Panc1 (cell line): ENCODE measurements around the gene ANO1.

Source experiments
- CTCF ChIP-seq: fragments of 450-650 bp; IDR thresholded peaks from 2 replicates; pipeline ENCODE4 v1.5.1; 2017; ENCODE audit warnings: mild to moderate bottlenecking
- POLR2AphosphoS5 ChIP-seq: IDR thresholded peaks from 2 replicates; pipeline ENCODE4 v1.6.1; 2012; ENCODE audit warnings: mild to moderate bottlenecking, low read depth, low read length, moderate library complexity
- SIN3A ChIP-seq: IDR thresholded peaks from 2 replicates; pipeline ENCODE4 v1.6.1; 2012; ENCODE audit warnings: low read depth, mild to moderate bottlenecking, low read length, moderate library complexity, borderline replicate concordance; ENCODE audit not compliant: insufficient read depth
- TCF7L2 ChIP-seq: IDR thresholded peaks from 2 replicates; pipeline ENCODE4 v1.6.1; 2011; ENCODE audit warnings: mild to moderate bottlenecking, low read depth, low read length, inconsistent platforms
- TF ChIP-seq, protein P1 (sequence below), 2 experiments: IDR thresholded peaks; 2 replicates each; pipeline ENCODE4 v1.6.1; 2011 to 2012; ENCODE audit warnings: low read depth in 2 of 2, control low read depth in 1 of 2, low read length in 1 of 2, mild to moderate bottlenecking in 1 of 2, moderate library complexity in 1 of 2; ENCODE audit not compliant: insufficient read depth in 1 of 2

DNA sequence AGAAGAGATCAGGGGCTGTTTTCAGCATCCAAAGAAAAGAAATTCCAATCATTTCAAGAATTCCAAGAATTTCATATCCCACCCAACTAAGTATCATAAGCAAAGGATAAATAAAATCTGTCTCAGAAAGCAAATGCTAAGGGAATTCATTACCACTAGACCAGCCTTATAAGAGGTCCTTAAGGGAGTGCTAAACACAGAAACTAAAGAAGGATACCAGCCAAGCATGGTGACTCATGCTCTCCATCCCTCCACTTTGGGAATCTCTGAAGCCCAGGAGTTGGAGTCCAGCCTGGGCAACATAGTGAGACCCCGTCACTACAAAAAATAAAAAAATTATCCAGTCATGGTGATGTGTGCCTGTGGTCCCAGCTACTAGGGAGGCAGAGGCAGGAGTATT, 142.8 kb downstream of the ANO1 start:
- TF ChIP-seq POLR2AphosphoS5, result no peak
- TF ChIP-seq CTCF, result no peak
- TF ChIP-seq SIN3A, result no peak
- TF ChIP-seq, protein P1, sequence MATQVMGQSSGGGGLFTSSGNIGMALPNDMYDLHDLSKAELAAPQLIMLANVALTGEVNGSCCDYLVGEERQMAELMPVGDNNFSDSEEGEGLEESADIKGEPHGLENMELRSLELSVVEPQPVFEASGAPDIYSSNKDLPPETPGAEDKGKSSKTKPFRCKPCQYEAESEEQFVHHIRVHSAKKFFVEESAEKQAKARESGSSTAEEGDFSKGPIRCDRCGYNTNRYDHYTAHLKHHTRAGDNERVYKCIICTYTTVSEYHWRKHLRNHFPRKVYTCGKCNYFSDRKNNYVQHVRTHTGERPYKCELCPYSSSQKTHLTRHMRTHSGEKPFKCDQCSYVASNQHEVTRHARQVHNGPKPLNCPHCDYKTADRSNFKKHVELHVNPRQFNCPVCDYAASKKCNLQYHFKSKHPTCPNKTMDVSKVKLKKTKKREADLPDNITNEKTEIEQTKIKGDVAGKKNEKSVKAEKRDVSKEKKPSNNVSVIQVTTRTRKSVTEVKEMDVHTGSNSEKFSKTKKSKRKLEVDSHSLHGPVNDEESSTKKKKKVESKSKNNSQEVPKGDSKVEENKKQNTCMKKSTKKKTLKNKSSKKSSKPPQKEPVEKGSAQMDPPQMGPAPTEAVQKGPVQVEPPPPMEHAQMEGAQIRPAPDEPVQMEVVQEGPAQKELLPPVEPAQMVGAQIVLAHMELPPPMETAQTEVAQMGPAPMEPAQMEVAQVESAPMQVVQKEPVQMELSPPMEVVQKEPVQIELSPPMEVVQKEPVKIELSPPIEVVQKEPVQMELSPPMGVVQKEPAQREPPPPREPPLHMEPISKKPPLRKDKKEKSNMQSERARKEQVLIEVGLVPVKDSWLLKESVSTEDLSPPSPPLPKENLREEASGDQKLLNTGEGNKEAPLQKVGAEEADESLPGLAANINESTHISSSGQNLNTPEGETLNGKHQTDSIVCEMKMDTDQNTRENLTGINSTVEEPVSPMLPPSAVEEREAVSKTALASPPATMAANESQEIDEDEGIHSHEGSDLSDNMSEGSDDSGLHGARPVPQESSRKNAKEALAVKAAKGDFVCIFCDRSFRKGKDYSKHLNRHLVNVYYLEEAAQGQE (IDR thresholded peaks at IDR 0.05; ENCODE audit: insufficient read depth in 1 of 2, low read depth in 2 of 2, low read length in 1 of 2), result no peak
- no peak for TF ChIP-seq TCF7L2
